ENCODE results near the gene OTX2.

DNA sequence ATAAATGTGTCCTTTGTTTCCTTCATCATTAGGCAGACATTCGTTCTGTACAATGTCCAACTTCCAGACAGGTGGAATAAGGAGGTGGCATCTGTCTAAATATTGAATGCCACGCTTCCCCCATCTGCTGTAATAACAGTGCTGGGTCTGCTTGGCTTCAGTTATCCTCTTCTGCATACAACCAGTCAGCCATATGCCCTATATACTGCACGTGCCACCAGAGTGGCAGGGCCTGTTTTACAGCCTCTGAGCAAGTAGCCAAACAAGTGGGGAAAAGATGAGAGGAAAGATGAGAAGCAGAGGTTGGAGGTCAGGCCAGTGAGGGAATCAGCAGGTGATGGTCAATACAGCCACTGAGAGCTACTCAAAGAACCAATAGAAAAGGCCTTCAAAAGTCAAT is 55.4 kb downstream of the OTX2 start:
- TF ChIP-seq CTCF (IDR thresholded peaks at IDR 0.05) (no peak), POLR2A (IDR thresholded peaks at IDR 0.05) (no peak)
